ENCODE results near the gene FAIM2. TPM values are rescaled to one million over a fixed set of nuclear protein-coding genes. Genes with fewer than 3 reads are reported as not detected.

The FAIM2 gene
- total RNA-seq, 1 experiment from 2014 or later, result 0.09 TPM

DNA sequence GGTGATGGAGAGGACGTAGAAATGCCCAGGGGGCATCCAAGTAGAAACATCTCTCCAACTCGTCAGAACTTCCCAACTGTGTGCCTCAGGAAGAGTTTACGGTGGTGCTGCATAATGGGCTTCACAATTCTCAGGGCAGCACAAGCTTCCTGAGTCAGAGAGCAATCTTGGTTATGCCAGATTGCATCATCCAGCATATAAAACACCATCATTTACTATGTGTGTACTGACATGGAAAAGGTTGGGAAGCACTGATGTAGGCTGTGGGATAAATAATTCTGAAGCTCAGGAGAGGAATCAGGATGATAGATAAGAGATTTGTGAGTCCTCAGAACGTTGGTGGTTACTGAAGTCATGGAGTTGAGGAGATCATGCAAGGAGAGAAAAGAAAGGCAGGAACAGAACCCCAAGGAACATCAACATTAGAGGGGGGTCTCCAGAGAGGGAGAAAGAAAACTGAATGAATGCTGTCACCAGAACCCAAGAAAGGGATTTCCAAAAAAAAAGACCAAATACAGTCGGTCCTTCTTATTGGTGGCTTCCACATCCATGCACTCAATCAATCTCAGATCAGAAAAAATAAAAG lies 70.8 kb downstream of the FAIM2 start:
- H3K27me3 ChIP-seq (replicated peaks; ENCODE audit: control insufficient read depth, insufficient read depth, low read length), result no peaks in the 10 kb centered on the region
- POLR2A ChIA-PET, result no interaction called here
- Mint-ChIP-seq H3K9me3 (ENCODE audit: unreplicated experiment) (no peaks in the 10 kb centered on the region), H3K27me3 (ENCODE audit: insufficient read depth, unreplicated experiment) (no peaks in the 10 kb centered on the region), H3K27ac (ENCODE audit: unreplicated experiment) (peak overlapping the region; percentile 29), H3K36me3 (ENCODE audit: insufficient read depth, unreplicated experiment) (no peaks in the 10 kb centered on the region), H3K4me3 (ENCODE audit: unreplicated experiment) (no peak overlapping the region), H3K4me1 (ENCODE audit: low read depth, unreplicated experiment) (peaks cover 17% of the 10 kb centered on the region)
- intact Hi-C loops (cut with micrococcal nuclease; ENCODE audit: unreplicated experiment), result no loop called here
- no peaks in the 10 kb centered on the region for H3K36me3 ChIP-seq (ENCODE audit: control insufficient read depth, insufficient read depth, low read length)
- TF ChIP-seq, protein P1, sequence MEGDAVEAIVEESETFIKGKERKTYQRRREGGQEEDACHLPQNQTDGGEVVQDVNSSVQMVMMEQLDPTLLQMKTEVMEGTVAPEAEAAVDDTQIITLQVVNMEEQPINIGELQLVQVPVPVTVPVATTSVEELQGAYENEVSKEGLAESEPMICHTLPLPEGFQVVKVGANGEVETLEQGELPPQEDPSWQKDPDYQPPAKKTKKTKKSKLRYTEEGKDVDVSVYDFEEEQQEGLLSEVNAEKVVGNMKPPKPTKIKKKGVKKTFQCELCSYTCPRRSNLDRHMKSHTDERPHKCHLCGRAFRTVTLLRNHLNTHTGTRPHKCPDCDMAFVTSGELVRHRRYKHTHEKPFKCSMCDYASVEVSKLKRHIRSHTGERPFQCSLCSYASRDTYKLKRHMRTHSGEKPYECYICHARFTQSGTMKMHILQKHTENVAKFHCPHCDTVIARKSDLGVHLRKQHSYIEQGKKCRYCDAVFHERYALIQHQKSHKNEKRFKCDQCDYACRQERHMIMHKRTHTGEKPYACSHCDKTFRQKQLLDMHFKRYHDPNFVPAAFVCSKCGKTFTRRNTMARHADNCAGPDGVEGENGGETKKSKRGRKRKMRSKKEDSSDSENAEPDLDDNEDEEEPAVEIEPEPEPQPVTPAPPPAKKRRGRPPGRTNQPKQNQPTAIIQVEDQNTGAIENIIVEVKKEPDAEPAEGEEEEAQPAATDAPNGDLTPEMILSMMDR (IDR thresholded peaks at IDR 0.05; ENCODE audit: insufficient read depth in 1 of 2, low read depth in 1 of 2, low read length in 1 of 2, severe bottlenecking in 1 of 2, unreplicated experiment in 1 of 2), result no peak
- no peak overlapping the region for H3K4me3 ChIP-seq (ENCODE audit: low read depth, low read length)
- CTCF ChIA-PET, result no interaction called here
- no peak for DNase-seq
- H3K4me1 ChIP-seq, result peaks cover 6% of the 10 kb centered on the region; the same call in 1 of the 2 replicates
- no peaks in the 10 kb centered on the region for H3K9me3 ChIP-seq
- BruUV-seq (replicated peaks), result no TSS peak

DNA sequence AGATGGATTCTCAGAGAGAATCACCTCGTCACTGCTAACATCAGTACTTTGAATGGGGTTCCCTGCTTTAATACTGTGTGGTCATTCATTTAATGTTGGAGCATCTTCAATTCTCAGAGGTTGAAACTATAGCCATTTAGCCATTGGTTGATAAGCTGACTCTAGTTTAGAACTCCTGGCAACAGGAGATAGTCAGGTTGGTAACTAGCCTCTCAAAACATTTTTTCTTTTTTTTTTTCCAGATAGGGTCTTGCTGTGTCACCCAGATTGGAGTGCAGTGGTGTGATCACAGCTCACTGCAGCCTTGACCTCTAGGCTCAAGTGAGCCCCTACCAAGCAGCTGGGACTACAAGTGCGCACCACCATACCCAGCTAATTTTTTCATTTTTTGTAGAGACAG lies 72.0 kb downstream of the FAIM2 start:
- H3K27me3 Mint-ChIP-seq (ENCODE audit: insufficient read depth, unreplicated experiment), result no peaks in the 10 kb centered on the region
- peaks cover 17% of the 10 kb centered on the region for H3K4me1 Mint-ChIP-seq (ENCODE audit: low read depth, unreplicated experiment)
- Histone ChIP-seq H3K36me3 (ENCODE audit: control insufficient read depth, insufficient read depth, low read length) (no peaks in the 10 kb centered on the region), H3K27me3 (replicated peaks; ENCODE audit: control insufficient read depth, insufficient read depth, low read length) (no peaks in the 10 kb centered on the region), H3K4me1 (peaks cover 6% of the 10 kb centered on the region; the same call in 1 of the 2 replicates), H3K4me3 (ENCODE audit: low read depth, low read length) (no peak overlapping the region), H3K9me3 (no peaks in the 10 kb centered on the region)
- H3K27ac Mint-ChIP-seq (ENCODE audit: unreplicated experiment), result no peak overlapping the region
- peaks cover 6% of the 10 kb centered on the region for H3K36me3 Mint-ChIP-seq (ENCODE audit: insufficient read depth, unreplicated experiment)
- BruUV-seq (replicated peaks), result no TSS peak
- ChIA-PET CTCF (interaction anchor here (0.6 to 0.8 kb wide), 3 partner anchors 36 to 280 kb away, joined by 3 to 4 read pairs (median 4); no protein-coding TSS in a partner anchor), POLR2A (no interaction called here)
- no peak overlapping the region for H3K4me3 Mint-ChIP-seq (ENCODE audit: unreplicated experiment)
- intact Hi-C loops (cut with micrococcal nuclease; ENCODE audit: unreplicated experiment), result no loop called here
- H3K9me3 Mint-ChIP-seq (ENCODE audit: unreplicated experiment), result no peaks in the 10 kb centered on the region
- DNase-seq, result no peak
- TF ChIP-seq, protein P1 (IDR thresholded peaks at IDR 0.05; ENCODE audit: insufficient read depth in 1 of 2, low read depth in 1 of 2, low read length in 1 of 2, severe bottlenecking in 1 of 2, unreplicated experiment in 1 of 2), result no peak

DNA sequence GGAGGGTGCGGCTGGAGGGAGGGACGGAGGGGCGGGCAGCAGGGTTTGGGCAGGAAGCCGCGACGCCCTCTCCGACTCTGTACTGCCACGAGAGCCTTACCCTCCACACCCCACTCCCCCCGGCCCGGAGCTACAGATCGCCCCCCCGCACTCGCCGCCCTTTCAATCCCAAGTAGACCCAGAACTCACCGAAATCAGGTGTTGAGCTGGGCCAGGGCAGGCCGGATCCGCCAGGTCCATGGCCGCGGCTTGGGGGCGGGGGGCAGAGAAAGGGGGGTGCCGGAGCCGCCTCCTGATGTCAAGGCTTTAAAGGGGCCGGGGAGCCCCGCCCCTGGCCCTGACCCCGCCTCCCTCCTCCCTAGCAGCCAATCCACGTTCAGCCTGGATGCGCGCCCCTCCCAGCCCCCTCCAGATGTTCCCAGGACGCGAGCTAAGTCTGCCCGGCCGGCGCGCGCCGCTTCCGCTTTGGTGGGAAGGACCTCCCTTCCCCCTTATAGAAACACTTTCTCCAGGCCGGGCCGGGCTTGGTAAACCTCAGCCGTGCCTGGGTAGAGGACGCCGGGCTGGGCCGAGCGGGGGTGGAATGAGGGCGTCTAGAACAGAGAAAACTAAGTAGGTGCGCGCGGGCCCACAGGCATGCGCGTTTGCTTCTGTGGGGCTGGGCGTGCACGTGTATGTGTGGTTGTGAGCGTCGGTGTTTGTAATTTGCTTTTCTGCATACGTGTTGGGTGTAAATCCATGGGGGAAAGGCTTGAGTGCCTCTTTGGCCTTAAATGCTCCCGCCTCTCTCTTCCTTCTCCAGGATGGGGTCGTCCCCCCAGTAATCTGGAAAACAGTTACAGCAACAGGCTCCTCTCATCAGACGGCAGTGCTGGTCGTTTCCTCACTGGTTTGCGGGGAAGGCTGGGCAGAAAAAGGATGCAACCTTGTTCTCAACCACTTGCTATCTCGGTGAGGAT lies 75.3 kb downstream of the FAIM2 start, which contains the start of gene NCKAP5L:
Gene NCKAP5L, minus strand, starts transcription at position 281 of the 959 bp plus-strand sequence. CDS start 24,369 bp downstream, outside the sequence.
- intact Hi-C loops (cut with micrococcal nuclease; ENCODE audit: unreplicated experiment), result loop anchor here (1.0 kb wide), 2 partner anchors 11 to 121 kb away; partner anchors contain the start of gene FMNL3
- Mint-ChIP-seq H3K9me3 (ENCODE audit: unreplicated experiment) (no peaks in the 10 kb centered on the region), H3K4me1 (ENCODE audit: low read depth, unreplicated experiment) (peaks cover 17% of the 10 kb centered on the region), H3K4me3 (ENCODE audit: unreplicated experiment) (peak within 1 kb of the TSS; percentile 78), H3K27me3 (ENCODE audit: insufficient read depth, unreplicated experiment) (no peaks in the 10 kb centered on the region), H3K27ac (ENCODE audit: unreplicated experiment) (peak within 1 kb of the TSS; percentile 74), H3K36me3 (ENCODE audit: insufficient read depth, unreplicated experiment) (peaks cover 6% of the 10 kb centered on the region)
- POLR2A ChIA-PET, result interaction anchor here (0.5 to 1.9 kb wide), 17 partner anchors 8 to 454 kb away, joined by 3 to 13 read pairs (median 5); partner anchors contain the start of genes BCDIN3D and RACGAP1
- Histone ChIP-seq H3K4me1 (peaks cover 6% of the 10 kb centered on the region; the same call in 1 of the 2 replicates), H3K36me3 (ENCODE audit: control insufficient read depth, insufficient read depth, low read length) (no peaks in the 10 kb centered on the region), H3K27me3 (replicated peaks; ENCODE audit: control insufficient read depth, insufficient read depth, low read length) (no peaks in the 10 kb centered on the region), H3K4me3 (ENCODE audit: low read depth, low read length) (peak within 1 kb of the TSS; percentile 85), H3K9me3 (no peaks in the 10 kb centered on the region)
- CTCF ChIA-PET, result interaction anchor here (0.5 to 1.6 kb wide), 13 partner anchors 11 to 937 kb away, joined by 3 to 8 read pairs (median 4); partner anchors contain the start of genes BCDIN3D, COX14 and TMBIM6
- no TSS peak for BruUV-seq (replicated peaks)
- peak; percentile 97 for DNase-seq
- TF ChIP-seq, protein P1 (IDR thresholded peaks at IDR 0.05; ENCODE audit: insufficient read depth in 1 of 2, low read depth in 1 of 2, low read length in 1 of 2, severe bottlenecking in 1 of 2, unreplicated experiment in 1 of 2), result no peak

Data from Caco-2 (cell line).